DND-41 (cell line): Measurements from ENCODE around the gene HSBP1.

Experiments
- ATAC-seq: fragments of 200-7000 bp; cut with Tn5 transposase; 3 replicates; pipeline ENCODE4 v1.9.1; 2021; ENCODE audit warnings: low read depth; ENCODE audit not compliant: insufficient read depth
- DNase-seq: peaks from one replicate; pipeline ENCODE4 v3.0.0-alpha.2; 2020
- H2AFZ ChIP-seq: 2 replicates; pipeline ENCODE4 v1.6.0; 2012; ENCODE audit warnings: low read depth, low read length
- H3K27ac ChIP-seq: 2 replicates; pipeline ENCODE4 v1.5.1; 2012; ENCODE audit warnings: low read length, inconsistent platforms
- H3K27me3 ChIP-seq: fragments of 200-600 bp; sonication (generic); 2 replicates; pipeline ENCODE4 v1.6.0; 2012; ENCODE audit warnings: low read length, mild to moderate bottlenecking, inconsistent platforms; ENCODE audit not compliant: insufficient read depth, poor library complexity
- H3K36me3 ChIP-seq: 2 replicates; pipeline ENCODE4 v1.5.1; 2012; ENCODE audit warnings: low read length, inconsistent platforms; ENCODE audit not compliant: insufficient read depth
- H3K4me1 ChIP-seq: 2 replicates; pipeline ENCODE4 v1.5.1; 2012; ENCODE audit warnings: mild to moderate bottlenecking, low read length; ENCODE audit not compliant: insufficient read depth
- H3K4me2 ChIP-seq: 2 replicates; pipeline ENCODE4 v1.6.0; 2012; ENCODE audit warnings: mild to moderate bottlenecking, moderate library complexity, low read length, inconsistent platforms; ENCODE audit not compliant: insufficient read depth
- H3K4me3 ChIP-seq, 2 experiments: fragments of 200-600 bp in 1 of 2; shearing (Covaris generic) in 1 of 2; 2 replicates each; pipeline ENCODE4 v1.5.1; 2012 to 2016; ENCODE audit warnings: inconsistent platforms in 2 of 2, low read length in 2 of 2, mild to moderate bottlenecking in 2 of 2, low read depth in 1 of 2, moderate library complexity in 1 of 2
- H3K79me2 ChIP-seq: 2 replicates; pipeline ENCODE4 v1.6.0; 2012; ENCODE audit warnings: low read length, inconsistent platforms; ENCODE audit not compliant: insufficient read depth
- H3K9ac ChIP-seq: 2 replicates; pipeline ENCODE4 v1.6.0; 2012; ENCODE audit warnings: low read depth, mild to moderate bottlenecking, inconsistent platforms, low read length, moderate library complexity
- H3K9me3 ChIP-seq: 2 replicates; pipeline ENCODE4 v1.5.1; 2012; ENCODE audit warnings: low read length, moderate library complexity, mild to moderate bottlenecking, inconsistent platforms; ENCODE audit not compliant: insufficient read depth, severe bottlenecking
- H4K20me1 ChIP-seq: 2 replicates; pipeline ENCODE4 v1.6.0; 2012; ENCODE audit warnings: low read length; ENCODE audit not compliant: insufficient read depth
- EZH2 ChIP-seq: IDR thresholded peaks from 3 replicates; pipeline ENCODE4 v1.6.1; 2012; ENCODE audit warnings: borderline replicate concordance, low read depth, mild to moderate bottlenecking, moderate library complexity, low read length, inconsistent platforms; ENCODE audit not compliant: severe bottlenecking
- TF ChIP-seq, protein P1 (sequence below): IDR thresholded peaks from 2 replicates; pipeline ENCODE4 v1.5.1; 2012; ENCODE audit warnings: borderline replicate concordance, low read length, moderate library complexity, mild to moderate bottlenecking; ENCODE audit not compliant: poor library complexity, severe bottlenecking; ENCODE audit errors: extremely low read depth

The HSBP1 gene

GRCh38 chr16:83799336-83799735 is 8.4 kb upstream of the HSBP1 start:
- Histone ChIP-seq H3K79me2 (no peaks in the 10 kb centered on the region), H3K4me3 (no peak overlapping the region), H3K27me3 (peaks cover 9% of the 10 kb centered on the region), H3K9me3 (no peaks in the 10 kb centered on the region), H3K4me2 (no peak overlapping the region), H3K36me3 (no peaks in the 10 kb centered on the region), H2AFZ (no peak overlapping the region), H3K4me1 (no peaks in the 10 kb centered on the region), H3K27ac (no peak overlapping the region), H4K20me1 (no peaks in the 10 kb centered on the region), H3K9ac (no peak overlapping the region)
- no peak for DNase-seq
- TF ChIP-seq, protein P1, sequence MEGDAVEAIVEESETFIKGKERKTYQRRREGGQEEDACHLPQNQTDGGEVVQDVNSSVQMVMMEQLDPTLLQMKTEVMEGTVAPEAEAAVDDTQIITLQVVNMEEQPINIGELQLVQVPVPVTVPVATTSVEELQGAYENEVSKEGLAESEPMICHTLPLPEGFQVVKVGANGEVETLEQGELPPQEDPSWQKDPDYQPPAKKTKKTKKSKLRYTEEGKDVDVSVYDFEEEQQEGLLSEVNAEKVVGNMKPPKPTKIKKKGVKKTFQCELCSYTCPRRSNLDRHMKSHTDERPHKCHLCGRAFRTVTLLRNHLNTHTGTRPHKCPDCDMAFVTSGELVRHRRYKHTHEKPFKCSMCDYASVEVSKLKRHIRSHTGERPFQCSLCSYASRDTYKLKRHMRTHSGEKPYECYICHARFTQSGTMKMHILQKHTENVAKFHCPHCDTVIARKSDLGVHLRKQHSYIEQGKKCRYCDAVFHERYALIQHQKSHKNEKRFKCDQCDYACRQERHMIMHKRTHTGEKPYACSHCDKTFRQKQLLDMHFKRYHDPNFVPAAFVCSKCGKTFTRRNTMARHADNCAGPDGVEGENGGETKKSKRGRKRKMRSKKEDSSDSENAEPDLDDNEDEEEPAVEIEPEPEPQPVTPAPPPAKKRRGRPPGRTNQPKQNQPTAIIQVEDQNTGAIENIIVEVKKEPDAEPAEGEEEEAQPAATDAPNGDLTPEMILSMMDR = no peak
- no peak for TF ChIP-seq EZH2
- ATAC-seq = no peak

GRCh38 chr16:83802135-83802534 is 5.6 kb upstream of the HSBP1 start:
- Histone ChIP-seq H3K27ac (no peak overlapping the region), H3K4me3 (no peak overlapping the region), H3K4me1 (peaks cover 2% of the 10 kb centered on the region), H3K9ac (no peak overlapping the region), H3K36me3 (no peaks in the 10 kb centered on the region), H3K27me3 (peaks cover 3% of the 10 kb centered on the region), H2AFZ (no peak overlapping the region; the same call in 1 of the 2 replicates), H4K20me1 (no peaks in the 10 kb centered on the region), H3K79me2 (no peaks in the 10 kb centered on the region), H3K9me3 (no peaks in the 10 kb centered on the region), H3K4me2 (no peak overlapping the region)
- TF ChIP-seq, protein P1 = no peak
- TF ChIP-seq EZH2 = no peak
- DNase-seq (no peak), ATAC-seq (no peak)

GRCh38 chr16:83802554-83803205 is 5.1 kb upstream of the HSBP1 start:
- H2AFZ ChIP-seq = no peak overlapping the region
- H3K36me3 ChIP-seq = no peaks in the 10 kb centered on the region
- H4K20me1 ChIP-seq = no peaks in the 10 kb centered on the region
- TF ChIP-seq, protein P1 = no peak
- TF ChIP-seq EZH2 = no peak
- no peaks in the 10 kb centered on the region for H3K9me3 ChIP-seq
- no peak overlapping the region for H3K4me3 ChIP-seq
- H3K79me2 ChIP-seq = no peaks in the 10 kb centered on the region
- DNase-seq (no peak), ATAC-seq (no peak)
- H3K27ac ChIP-seq = no peak overlapping the region
- H3K4me1 ChIP-seq = peaks cover 7% of the 10 kb centered on the region
- no peak overlapping the region for H3K9ac ChIP-seq
- H3K4me2 ChIP-seq = no peak overlapping the region
- peaks cover 3% of the 10 kb centered on the region for H3K27me3 ChIP-seq
